Memory B cell (primary cell): ENCODE results near the gene ACO2.
A peak's percentile ranks its signal among the peaks of the same experiment; 100 is the strongest.
"Not testable (repeated sequence)": the region's sequence is repeated elsewhere in the genome, so short reads cannot be mapped to it uniquely, and the experiment has no call there.

ENCODE experiments used
- ATAC-seq: fragments of 150-1000 bp; cut with Tn5 transposase; 2 replicates; pipeline ENCODE4 v1.10.0; 2021; ENCODE audit warnings: low read depth, mild to moderate bottlenecking, moderate library complexity
- DNase-seq, 2 donors: peaks; one replicate each; pipeline ENCODE4 v3.0.0; 2022; ENCODE audit warnings: low spot score in 2 of 2
- H3K27ac Mint-ChIP-seq: one replicate; pipeline ENCODE4 v1.8.0; 2022; ENCODE audit warnings: mild to moderate bottlenecking, moderate library complexity, mixed read lengths
- H3K27me3 Mint-ChIP-seq: one replicate; pipeline ENCODE4 v1.8.0; 2022; ENCODE audit warnings: mixed read lengths
- H3K36me3 Mint-ChIP-seq: one replicate; pipeline ENCODE4 v1.8.0; 2022; ENCODE audit warnings: mild to moderate bottlenecking, mixed read lengths
- H3K4me1 Mint-ChIP-seq: one replicate; pipeline ENCODE4 v1.8.0; 2022; ENCODE audit warnings: mixed read lengths
- H3K4me3 Mint-ChIP-seq: one replicate; pipeline ENCODE4 v1.8.0; 2022; ENCODE audit warnings: mild to moderate bottlenecking, moderate library complexity, mixed read lengths
- H3K9me3 Mint-ChIP-seq: one replicate; pipeline ENCODE4 v1.8.0; 2022; ENCODE audit warnings: mixed read lengths

Gene ACO2

GRCh38 chr22:41444360-41445128 lies 24.4 kb upstream of the ACO2 start:
- Mint-ChIP-seq H3K4me3 (peak overlapping the region; percentile 90), H3K9me3 (no peaks in the 10 kb centered on the region), H3K4me1 (peaks cover 29% of the 10 kb centered on the region), H3K27ac (peak overlapping the region; percentile 100), H3K36me3 (peaks cover 3% of the 10 kb centered on the region), H3K27me3 (no peaks in the 10 kb centered on the region)
- ATAC-seq (peak; percentile 37), DNase-seq (peak; percentile 58 to 66)

- DNase-seq: peak in 1 of 2 donors; percentile 35
- H3K9me3 Mint-ChIP-seq: no peaks in the 10 kb centered on the region
- peaks cover 3% of the 10 kb centered on the region for H3K36me3 Mint-ChIP-seq
- H3K4me3 Mint-ChIP-seq: peak overlapping the region; percentile 90
- H3K27ac Mint-ChIP-seq: peak overlapping the region; percentile 100
- peaks cover 27% of the 10 kb centered on the region for H3K4me1 Mint-ChIP-seq
- H3K27me3 Mint-ChIP-seq: no peaks in the 10 kb centered on the region
- ATAC-seq: no peak
These were observed 23.5 kb upstream of the ACO2 start for GRCh38 chr22:41445129-41446056.

- Mint-ChIP-seq H3K4me3 (peak overlapping the region; percentile 90), H3K4me1 (peaks cover 27% of the 10 kb centered on the region), H3K27me3 (no peaks in the 10 kb centered on the region), H3K36me3 (peaks cover 3% of the 10 kb centered on the region), H3K9me3 (no peaks in the 10 kb centered on the region), H3K27ac (peak overlapping the region; percentile 100)
- ATAC-seq: no peak
- DNase-seq: no peak
These were observed 22.8 kb upstream of the ACO2 start for GRCh38 chr22:41446057-41446501.

GRCh38 chr22:41446639-41447434 lies 22.1 kb upstream of the ACO2 start, which contains the start of gene TOB2:
Gene TOB2 (minus strand): TSS chr22:41446801. CDS start chr22:41437345, 9,456 bp downstream.
- H3K27me3 Mint-ChIP-seq: no peaks in the 10 kb centered on the region
- peaks cover 27% of the 10 kb centered on the region for H3K4me1 Mint-ChIP-seq
- ATAC-seq (peak; percentile 59), DNase-seq (peak; percentile 96 to 98)
- H3K27ac Mint-ChIP-seq: peak within 1 kb of the TSS; percentile 100
- H3K9me3 Mint-ChIP-seq: no peaks in the 10 kb centered on the region
- peaks cover 3% of the 10 kb centered on the region for H3K36me3 Mint-ChIP-seq
- H3K4me3 Mint-ChIP-seq: peak within 1 kb of the TSS; percentile 90

GRCh38 chr22:41447435-41448188 lies 21.3 kb upstream of the ACO2 start:
- no peaks in the 10 kb centered on the region for H3K27me3 Mint-ChIP-seq
- H3K4me3 Mint-ChIP-seq: peak overlapping the region; percentile 90
- H3K9me3 Mint-ChIP-seq: no peaks in the 10 kb centered on the region
- peaks cover 24% of the 10 kb centered on the region for H3K4me1 Mint-ChIP-seq
- ATAC-seq (peak; percentile 4), DNase-seq (peak in 1 of 2 donors; percentile 42)
- peak overlapping the region; percentile 100 for H3K27ac Mint-ChIP-seq
- peaks cover 3% of the 10 kb centered on the region for H3K36me3 Mint-ChIP-seq

- H3K9me3 Mint-ChIP-seq: no peaks in the 10 kb centered on the region
- H3K36me3 Mint-ChIP-seq: peaks cover 4% of the 10 kb centered on the region
- ATAC-seq: peak; percentile 62
- DNase-seq: peak; percentile 73 to 83
- H3K27ac Mint-ChIP-seq: peak overlapping the region; percentile 100
- H3K4me1 Mint-ChIP-seq: peaks cover 24% of the 10 kb centered on the region
- no peaks in the 10 kb centered on the region for H3K27me3 Mint-ChIP-seq
- H3K4me3 Mint-ChIP-seq: peak overlapping the region; percentile 90
These were observed 20.6 kb upstream of the ACO2 start for GRCh38 chr22:41448189-41448808.

GRCh38 chr22:41458161-41458728 lies 10.7 kb upstream of the ACO2 start:
- Mint-ChIP-seq H3K36me3 (peaks cover 13% of the 10 kb centered on the region), H3K4me3 (no peak overlapping the region), H3K27ac (peak overlapping the region; percentile 18), H3K9me3 (no peaks in the 10 kb centered on the region), H3K4me1 (peaks cover 6% of the 10 kb centered on the region), H3K27me3 (no peaks in the 10 kb centered on the region)
- no peak for DNase-seq
- no peak for ATAC-seq

GRCh38 chr22:41459431-41459830 lies 9.5 kb upstream of the ACO2 start:
- peaks cover 19% of the 10 kb centered on the region for H3K36me3 Mint-ChIP-seq
- H3K27ac Mint-ChIP-seq: no peak overlapping the region

GRCh38 chr22:41460071-41460470 lies 8.8 kb upstream of the ACO2 start:
- H3K36me3 Mint-ChIP-seq: peaks cover 22% of the 10 kb centered on the region
- not testable (repeated sequence) for H3K4me1 Mint-ChIP-seq, H3K27ac Mint-ChIP-seq

More at GRCh38 chr22:41459431-41459830, 9.5 kb upstream of the ACO2 start:
- Mint-ChIP-seq H3K27me3 (no peaks in the 10 kb centered on the region), H3K4me1 (peaks cover 5% of the 10 kb centered on the region), H3K9me3 (no peaks in the 10 kb centered on the region), H3K4me3 (no peak overlapping the region)
- DNase-seq: no peak
- no peak for ATAC-seq

GRCh38 chr22:41461901-41462300 lies 7.0 kb upstream of the ACO2 start:
- no peak overlapping the region for H3K27ac Mint-ChIP-seq

More at GRCh38 chr22:41460071-41460470, 8.8 kb upstream of the ACO2 start:
- DNase-seq, H3K9me3 Mint-ChIP-seq, H3K4me3 Mint-ChIP-seq, ATAC-seq, H3K27me3 Mint-ChIP-seq: not testable (repeated sequence)

GRCh38 chr22:41469218-41469851 lies 418 bp downstream of the ACO2 start:
- DNase-seq: no peak
- Mint-ChIP-seq H3K36me3 (peaks cover 25% of the 10 kb centered on the region), H3K27ac (peak overlapping the region; percentile 99)

More at GRCh38 chr22:41461901-41462300, 7.0 kb upstream of the ACO2 start:
- Mint-ChIP-seq H3K4me3 (no peak overlapping the region), H3K36me3 (peaks cover 22% of the 10 kb centered on the region), H3K27me3 (no peaks in the 10 kb centered on the region), H3K4me1 (peaks cover 8% of the 10 kb centered on the region), H3K9me3 (no peaks in the 10 kb centered on the region)
- ATAC-seq (no peak), DNase-seq (no peak)

GRCh38 chr22:41470886-41471285 lies 2.0 kb downstream of the ACO2 start:
- DNase-seq (no peak), ATAC-seq (no peak)
- peak overlapping the region; percentile 99 for H3K27ac Mint-ChIP-seq
- H3K4me1 Mint-ChIP-seq: peaks cover 39% of the 10 kb centered on the region
- H3K27me3 Mint-ChIP-seq: no peaks in the 10 kb centered on the region
- H3K9me3 Mint-ChIP-seq: no peaks in the 10 kb centered on the region
- H3K4me3 Mint-ChIP-seq: peak overlapping the region; percentile 65
- H3K36me3 Mint-ChIP-seq: peaks cover 20% of the 10 kb centered on the region

More at GRCh38 chr22:41469218-41469851, 418 bp downstream of the ACO2 start:
- Mint-ChIP-seq H3K4me3 (peak overlapping the region; percentile 89), H3K9me3 (no peaks in the 10 kb centered on the region), H3K27me3 (no peaks in the 10 kb centered on the region), H3K4me1 (peaks cover 41% of the 10 kb centered on the region)
- peak; percentile 22 for ATAC-seq
